Esophagus muscularis mucosa (tissue), 4 donors: Measurements from ENCODE around the gene RCOR1. TPM values are rescaled to one million over a fixed set of nuclear protein-coding genes. Genes with fewer than 3 reads are reported as not detected.

Source experiments
- DNase-seq: peaks from one replicate; pipeline ENCODE4 v3.0.0-alpha.2; 2017; ENCODE audit errors: extremely low spot score
- H3K27ac ChIP-seq, 4 donors: fragments of 200-600 bp; sonication (generic); replicated peaks in 1 of 4; 1 replicate in 3 of 4; 2 replicates in 1 of 4; pipeline ENCODE4 v1.5.1; 2016 to 2019; ENCODE audit warnings: mild to moderate bottlenecking in 1 of 4
- H3K27me3 ChIP-seq, 4 donors: fragments of 200-600 bp; sonication (generic); one replicate each; pipeline versions ENCODE4 v1.5.1 to v1.6.0; 2016 to 2019
- H3K36me3 ChIP-seq, 4 donors: fragments of 200-600 bp; sonication (generic); one replicate each; pipeline ENCODE4 v1.5.1; 2016 to 2019
- H3K4me1 ChIP-seq, 4 donors: fragments of 200-600 bp; sonication (generic); one replicate each; pipeline ENCODE4 v1.5.1; 2016 to 2019
- H3K4me3 ChIP-seq, 4 donors: fragments of 200-600 bp; sonication (generic); 1 replicate in 2 of 4; 2 replicates in 2 of 4; pipeline ENCODE4 v1.5.1; 2016 to 2019; ENCODE audit warnings: mild to moderate bottlenecking in 4 of 4, moderate library complexity in 1 of 4
- H3K9me3 ChIP-seq, 4 donors: fragments of 200-600 bp; sonication (generic); 1 replicate in 3 of 4; 2 replicates in 1 of 4; pipeline ENCODE4 v1.5.1; 2016 to 2019
- CTCF ChIP-seq, 3 experiments: fragments of 200-600 bp in 2 of 3; fragments of 450-650 bp in 1 of 3; sonication (generic) in 2 of 3; IDR thresholded peaks; one replicate each; pipeline ENCODE4 v1.5.1; 2017 to 2019; ENCODE audit warnings: antibody characterized with exemption in 3 of 3, mild to moderate bottlenecking in 2 of 3, moderate library complexity in 1 of 3
- EP300 ChIP-seq: sonication (generic); formaldehyde crosslinking; IDR thresholded peaks from one replicate; pipeline ENCODE4 v1.6.1; 2017; ENCODE audit warnings: antibody characterized with exemption
- POLR2A ChIP-seq: fragments of 450-650 bp; IDR thresholded peaks from one replicate; pipeline ENCODE4 v1.6.1; 2017; ENCODE audit warnings: antibody characterized with exemption, moderate library complexity, mild to moderate bottlenecking, low read depth
- POLR2AphosphoS5 ChIP-seq, 2 donors: sonication (generic); formaldehyde crosslinking; IDR thresholded peaks; one replicate each; pipeline ENCODE4 v1.6.1; 2017; ENCODE audit warnings: antibody characterized with exemption in 2 of 2
- WGBS: methylation state at CpG from one replicate; pipeline ENCODE4 v1.1.5; 2018; 5-methylcytosine and 5-hydroxymethylcytosine counted together
- intact Hi-C: fragments of 100-400 bp; cut with DNase I; formaldehyde crosslinking; loops from one replicate; pipeline ENCODE4 v1.15.1; 2023
- total RNA-seq, 4 donors: library from RNA; depleted of rRNA; stranded (reverse); fragments of >200 nt; gene quantifications; one replicate each; pipeline versions ENCODE4 v1.1.0 to v1.2.1, GENCODE V29; 2016

Gene RCOR1
- total RNA-seq, 4 donors from 2014 or later = 12.9 to 14.8 (median 13.8) TPM

GRCh38 chr14:102731871-102732800 is 139.7 kb downstream of the RCOR1 start:
- TF ChIP-seq POLR2AphosphoS5 (IDR thresholded peaks at IDR 0.05) = no peak
- no peak for TF ChIP-seq POLR2A
- TF ChIP-seq CTCF (IDR thresholded peaks at IDR 0.05) = no peak
- TF ChIP-seq EP300 = no peak
- no peak overlapping the region for H3K27ac ChIP-seq
- no peak for DNase-seq
- WGBS = 87% methylated on average over 9 of the region's 13 CpGs
- H3K4me1 ChIP-seq = no peaks in the 10 kb centered on the region
- H3K36me3 ChIP-seq = peaks cover 7 to 56% (median 30%) of the 10 kb centered on the region in 4 donors
- no peaks in the 10 kb centered on the region for H3K9me3 ChIP-seq
- H3K4me3 ChIP-seq = no peak overlapping the region
- H3K27me3 ChIP-seq = no peaks in the 10 kb centered on the region
- intact Hi-C loops = no loop called here

GRCh38 chr14:102732924-102733323 is 140.5 kb downstream of the RCOR1 start:
- intact Hi-C loops = no loop called here
- H3K27me3 ChIP-seq = no peaks in the 10 kb centered on the region
- no peaks in the 10 kb centered on the region for H3K9me3 ChIP-seq
- DNase-seq = no peak
- peaks cover 6 to 53% (median 28%) of the 10 kb centered on the region in 4 donors for H3K36me3 ChIP-seq
- 95% methylated on average over 7 of the region's 10 CpGs for WGBS
- no peak for TF ChIP-seq POLR2AphosphoS5 (IDR thresholded peaks at IDR 0.05)
- TF ChIP-seq EP300 = no peak
- TF ChIP-seq CTCF (IDR thresholded peaks at IDR 0.05) = no peak
- no peak for TF ChIP-seq POLR2A
- H3K4me1 ChIP-seq = no peaks in the 10 kb centered on the region
- H3K4me3 ChIP-seq = no peak overlapping the region
- no peak overlapping the region for H3K27ac ChIP-seq

GRCh38 chr14:102733326-102733725 is 140.9 kb downstream of the RCOR1 start:
- Histone ChIP-seq H3K27me3 (no peaks in the 10 kb centered on the region), H3K36me3 (peaks cover 3 to 52% (median 24%) of the 10 kb centered on the region in 4 donors), H3K4me1 (no peaks in the 10 kb centered on the region), H3K27ac (no peak overlapping the region), H3K9me3 (no peaks in the 10 kb centered on the region), H3K4me3 (no peak overlapping the region)
- DNase-seq = no peak
- WGBS = 91% methylated on average over 11 of the region's 11 CpGs
- intact Hi-C loops = no loop called here
- TF ChIP-seq EP300 (no peak), CTCF (IDR thresholded peaks at IDR 0.05) (no peak), POLR2A (no peak), POLR2AphosphoS5 (IDR thresholded peaks at IDR 0.05) (no peak)

- Histone ChIP-seq H3K36me3 (peaks cover 0 to 44% (median 19%) of the 10 kb centered on the region in 4 donors), H3K9me3 (no peaks in the 10 kb centered on the region), H3K4me1 (no peaks in the 10 kb centered on the region), H3K4me3 (no peak overlapping the region), H3K27me3 (no peaks in the 10 kb centered on the region), H3K27ac (no peak overlapping the region)
- intact Hi-C loops = no loop called here
- 81% methylated on average over 12 of the region's 12 CpGs for WGBS
- no peak for TF ChIP-seq POLR2AphosphoS5 (IDR thresholded peaks at IDR 0.05)
- no peak for TF ChIP-seq CTCF (IDR thresholded peaks at IDR 0.05)
- no peak for TF ChIP-seq POLR2A
- no peak for TF ChIP-seq EP300
- DNase-seq = no peak
Observed at GRCh38 chr14:102734436-102734835, 142.0 kb downstream of the RCOR1 start.
